Right cardiac atrium (tissue), 5 donors: Measurements from ENCODE around the gene FXYD2. TPM values are rescaled to one million over a fixed set of nuclear protein-coding genes. Genes with fewer than 3 reads are reported as not detected.
A peak's percentile ranks its signal among the peaks of the same experiment; 100 is the strongest.

ENCODE experiments used
- ATAC-seq, 2 donors: fragments of 200-7000 bp; cut with Tn5 transposase; one replicate each; pipeline versions ENCODE4 v1.8.0 to v1.9.1; 2020; ENCODE audit warnings: moderate library complexity in 2 of 2, mild to moderate bottlenecking in 1 of 2
- DNase-seq, 3 donors: peaks; one replicate each; pipeline ENCODE4 v3.0.0-alpha.2; 2020
- H3K27ac ChIP-seq: one replicate; pipeline ENCODE4 v1.5.1; 2013; ENCODE audit warnings: mild to moderate bottlenecking, low read length, control low read depth, moderate library complexity
- H3K27me3 ChIP-seq: one replicate; pipeline ENCODE4 v1.6.1; 2013; ENCODE audit not compliant: control insufficient read depth, insufficient read depth
- H3K4me1 ChIP-seq: one replicate; pipeline ENCODE4 v1.6.1; 2013; ENCODE audit warnings: low read length; ENCODE audit not compliant: control insufficient read depth, insufficient read depth
- H3K4me3 ChIP-seq: one replicate; pipeline ENCODE4 v1.5.1; 2013; ENCODE audit warnings: low read length, control low read depth
- H3K9me3 ChIP-seq: one replicate; pipeline ENCODE4 v1.6.1; 2013; ENCODE audit warnings: low read length; ENCODE audit not compliant: control insufficient read depth
- WGBS: extraction: QIAGEN DNeasy Blood & Tissue Kit; methylation state at CpG from one replicate; pipeline ENCODE4 v1.1.7; 2013; 5-methylcytosine and 5-hydroxymethylcytosine counted together
- intact Hi-C, 4 donors: fragments of 100-400 bp; cut with DNase I; formaldehyde crosslinking; loops; one replicate each; pipeline versions ENCODE4 v1.11.0 to v1.14.0; 2022 to 2023
- polyA plus RNA-seq: library from polyadenylated mRNA; stranded (reverse); fragments of 200-250 nt; gene quantifications from one replicate; pipeline ENCODE4 v1.2.3, GENCODE V29; 2013
- total RNA-seq, 4 donors: library from RNA; stranded (reverse); fragmentation: NEBNext Ultra II Directional; extraction: Animal tissue kit (Norgen Biotek cat#: 25700); gene quantifications; one replicate each; pipeline ENCODE4 v1.2.1, GENCODE V29; 2021
- donor health status: healthy with polysubstance abuse.
- donor health status: DM: no; HTN: yes; CAD: no.
- donor health status: DM: no; HTN: no; CAD: no.
- donor health status: DM: no; HTN: yes; CAD: no; lungs with severe emphysema.
- donor health status: DM: yes; HTN: yes; CAD: no.

FXYD2 gene
- total and polyA plus RNA-seq, 5 donors: 1.1 to 4.0 (median 2.1) TPM

- intact Hi-C loops: no loop called here
- H3K9me3 ChIP-seq: no peaks in the 10 kb centered on the region
- H3K4me3 ChIP-seq: no peak overlapping the region
- WGBS: 43% methylated on average over 11 of the region's 11 CpGs
- no peak overlapping the region for H3K27ac ChIP-seq
- no peak for ATAC-seq
- peaks cover 15% of the 10 kb centered on the region for H3K4me1 ChIP-seq
- DNase-seq: peak in 1 of 3 donors; percentile 73
- no peaks in the 10 kb centered on the region for H3K27me3 ChIP-seq
Measured at GRCh38 chr11:117857734-117858414, 33.3 kb upstream of the FXYD2 start.

GRCh38 chr11:117855912-117856651 lies 31.5 kb upstream of the FXYD2 start:
- H3K27me3 ChIP-seq: no peaks in the 10 kb centered on the region
- H3K4me1 ChIP-seq: peaks cover 10% of the 10 kb centered on the region
- H3K27ac ChIP-seq: no peak overlapping the region
- WGBS: 62% methylated on average over 13 of the region's 13 CpGs
- intact Hi-C loops: no loop called here
- ATAC-seq (peak in 1 of 2 donors; percentile 20), DNase-seq (no peak)
- no peaks in the 10 kb centered on the region for H3K9me3 ChIP-seq
- H3K4me3 ChIP-seq: no peak overlapping the region

GRCh38 chr11:117855186-117855845 lies 30.8 kb upstream of the FXYD2 start:
- Histone ChIP-seq H3K27me3 (no peaks in the 10 kb centered on the region), H3K4me1 (peaks cover 6% of the 10 kb centered on the region), H3K9me3 (no peaks in the 10 kb centered on the region), H3K27ac (no peak overlapping the region), H3K4me3 (no peak overlapping the region)
- ATAC-seq (peak; percentile 13), DNase-seq (peak in 1 of 3 donors; percentile 49)
- 60% methylated on average over 12 of the region's 12 CpGs for WGBS
- intact Hi-C loops: no loop called here

GRCh38 chr11:117852309-117852708 lies 27.8 kb upstream of the FXYD2 start:
- no peak overlapping the region for H3K4me3 ChIP-seq

GRCh38 chr11:117851852-117852251 lies 27.3 kb upstream of the FXYD2 start:
- intact Hi-C loops: no loop called here
- H3K4me1 ChIP-seq: peaks cover 6% of the 10 kb centered on the region

More at GRCh38 chr11:117852309-117852708, 27.8 kb upstream of the FXYD2 start:
- no peak for DNase-seq
- H3K27ac ChIP-seq: no peak overlapping the region
- WGBS: 72% methylated on average over 3 of the region's 3 CpGs
- no peak for ATAC-seq
- no peaks in the 10 kb centered on the region for H3K9me3 ChIP-seq
- intact Hi-C loops: no loop called here
- H3K27me3 ChIP-seq: no peaks in the 10 kb centered on the region
- peaks cover 6% of the 10 kb centered on the region for H3K4me1 ChIP-seq

GRCh38 chr11:117851106-117851505 lies 26.6 kb upstream of the FXYD2 start:
- WGBS: 36% methylated on average over 3 of the region's 3 CpGs
- Histone ChIP-seq H3K4me1 (peaks cover 6% of the 10 kb centered on the region), H3K4me3 (no peak overlapping the region), H3K9me3 (no peaks in the 10 kb centered on the region), H3K27me3 (no peaks in the 10 kb centered on the region), H3K27ac (no peak overlapping the region)
- intact Hi-C loops: no loop called here
- ATAC-seq (peak in 1 of 2 donors; percentile 29), DNase-seq (no peak)

More at GRCh38 chr11:117851852-117852251, 27.3 kb upstream of the FXYD2 start:
- Histone ChIP-seq H3K27ac (no peak overlapping the region), H3K4me3 (no peak overlapping the region), H3K27me3 (no peaks in the 10 kb centered on the region), H3K9me3 (no peaks in the 10 kb centered on the region)
- 25% methylated on average over 3 of the region's 3 CpGs for WGBS
- no peak for ATAC-seq
- DNase-seq: peak in 1 of 3 donors; percentile 63

GRCh38 chr11:117849781-117850414 lies 25.4 kb upstream of the FXYD2 start:
- ATAC-seq (peak in 1 of 2 donors; percentile 75), DNase-seq (no peak)
- H3K27me3 ChIP-seq: no peaks in the 10 kb centered on the region
- intact Hi-C loops: loop anchor here in 3 of 4 donors (10.0 kb wide), 2 partner anchors 55 to 205 kb away; no protein-coding TSS in a partner anchor
- peaks cover 4% of the 10 kb centered on the region for H3K4me1 ChIP-seq
- no peak overlapping the region for H3K4me3 ChIP-seq
- 86% methylated on average over 6 of the region's 6 CpGs for WGBS
- no peaks in the 10 kb centered on the region for H3K9me3 ChIP-seq
- H3K27ac ChIP-seq: no peak overlapping the region

GRCh38 chr11:117843666-117844484 lies 19.3 kb upstream of the FXYD2 start:
- ATAC-seq (peak; percentile 64 to 81), DNase-seq (peak; percentile 82 to 94 (median 92))
- Histone ChIP-seq H3K27ac (no peak overlapping the region), H3K9me3 (no peaks in the 10 kb centered on the region), H3K4me1 (no peaks in the 10 kb centered on the region), H3K4me3 (no peak overlapping the region), H3K27me3 (no peaks in the 10 kb centered on the region)
- intact Hi-C loops: loop anchor here (1.0 to 10.0 kb wide), 6 partner anchors 61 to 211 kb away; no protein-coding TSS in a partner anchor
- 24% methylated on average over 9 of the region's 9 CpGs for WGBS

- Histone ChIP-seq H3K27ac (no peak overlapping the region), H3K9me3 (no peaks in the 10 kb centered on the region), H3K4me3 (no peak overlapping the region), H3K4me1 (no peaks in the 10 kb centered on the region), H3K27me3 (no peaks in the 10 kb centered on the region)
- ATAC-seq: peak; percentile 36 to 45
- WGBS: 66% methylated on average over 16 of the region's 16 CpGs
- intact Hi-C loops: loop anchor here (2.0 to 10.0 kb wide), 5 partner anchors 62 to 212 kb away; no protein-coding TSS in a partner anchor
- peak in 2 of 3 donors; percentile 44 to 64 for DNase-seq
Measured at GRCh38 chr11:117842131-117842941, 17.8 kb upstream of the FXYD2 start.
